ENCODE data around the gene GIMAP2. TPM values are rescaled to one million over a fixed set of nuclear protein-coding genes. Genes with fewer than 3 reads are reported as not detected.
"Not testable (repeated sequence)": the region's sequence is repeated elsewhere in the genome, so short reads cannot be mapped to it uniquely, and the experiment has no call there.

The GIMAP2 gene
- total RNA-seq, 1 donor from 2014 or later = 23.4 TPM

DNA sequence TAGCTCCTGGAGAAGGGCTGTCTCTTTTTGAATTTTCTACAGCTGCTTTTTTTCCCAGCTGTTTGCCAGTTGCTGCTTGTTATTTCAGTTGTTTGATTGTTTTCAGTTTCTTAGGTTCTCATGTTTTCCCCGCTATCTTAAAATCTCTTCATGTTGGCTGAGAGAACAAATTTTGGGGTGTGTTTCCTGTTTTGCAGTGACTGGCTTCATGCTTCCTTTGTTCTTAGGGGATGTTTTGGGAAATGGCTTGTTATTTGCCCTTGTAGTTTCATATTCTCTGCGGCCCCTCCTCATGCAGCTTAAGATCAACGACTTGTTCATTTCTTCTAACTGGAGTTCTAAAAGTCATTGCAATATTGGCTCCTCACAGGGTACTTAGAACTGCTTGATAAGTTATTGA is 8.7 kb upstream of the GIMAP2 start:
- DNase-seq (ENCODE audit: low spot score) = not testable (repeated sequence)

DNA sequence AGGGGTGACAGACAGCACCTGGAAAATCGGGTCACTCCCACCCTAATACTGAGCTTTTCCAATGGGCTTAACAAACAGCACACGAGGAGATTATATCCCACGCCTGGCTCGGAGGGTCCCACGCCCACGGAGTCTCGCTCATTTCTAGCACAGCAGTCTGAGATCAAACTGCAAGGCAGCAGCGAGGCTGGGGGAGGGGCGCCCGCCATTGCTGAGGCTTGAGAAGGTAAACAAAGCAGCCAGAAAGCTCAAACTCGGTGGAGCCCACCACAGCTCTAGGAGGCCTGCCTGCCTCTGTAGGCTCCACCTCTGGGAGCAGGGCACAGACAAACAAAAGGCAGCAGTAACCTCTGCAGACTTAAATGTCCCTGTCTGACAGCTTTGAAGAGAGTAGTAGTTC is 6.9 kb upstream of the GIMAP2 start:
- not testable (repeated sequence) for DNase-seq (ENCODE audit: low spot score)

DNA sequence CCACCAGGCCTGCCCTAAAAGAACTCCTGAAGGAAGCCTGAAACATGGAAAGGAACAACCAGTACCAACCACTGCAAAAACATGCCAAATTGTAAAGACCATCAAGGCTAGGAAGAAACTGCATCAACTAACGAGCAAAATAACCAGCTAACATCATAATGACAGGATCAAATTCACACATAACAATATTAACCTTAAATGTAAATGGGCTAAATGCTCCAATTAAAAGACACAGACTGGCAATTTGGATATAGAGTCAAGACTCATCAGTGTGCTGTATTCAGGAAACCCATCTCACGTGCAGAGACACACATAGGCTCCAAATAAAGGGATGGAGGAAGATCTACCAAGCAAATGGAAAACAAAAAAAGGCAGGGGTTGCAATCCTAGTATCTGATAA is 5.1 kb upstream of the GIMAP2 start:
- DNase-seq (ENCODE audit: low spot score) = not testable (repeated sequence)

DNA sequence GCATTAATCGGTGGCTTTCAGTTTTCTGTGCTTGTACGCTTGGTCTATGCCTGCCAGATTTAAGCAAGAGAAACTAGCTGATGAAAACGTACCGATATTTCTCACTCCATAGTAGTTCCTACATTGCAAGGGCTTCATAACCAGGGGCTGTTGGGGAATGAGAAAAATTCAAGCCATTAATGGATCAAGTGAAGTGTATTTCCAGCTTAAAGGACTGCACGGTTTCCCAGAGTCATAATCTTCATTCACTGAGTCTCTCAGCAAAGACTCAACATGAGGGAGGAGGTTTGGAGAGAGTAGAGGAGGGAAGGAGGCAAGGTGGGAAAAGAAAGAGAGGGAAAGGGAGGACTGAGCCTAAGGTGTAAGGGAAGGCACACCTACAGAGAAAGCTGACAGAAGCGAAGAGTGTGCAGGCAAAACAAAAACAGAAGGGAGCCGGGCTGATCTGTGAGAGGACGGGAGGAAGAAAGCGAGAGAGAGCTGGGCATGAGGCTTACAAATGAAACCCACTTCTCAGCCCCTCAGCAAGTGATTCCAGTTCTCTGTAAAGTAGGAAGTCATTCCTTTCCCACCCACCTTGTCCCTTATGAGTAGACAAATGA is 625 bp downstream of the GIMAP2 start:
- no peak for DNase-seq (ENCODE audit: low spot score)

DNA sequence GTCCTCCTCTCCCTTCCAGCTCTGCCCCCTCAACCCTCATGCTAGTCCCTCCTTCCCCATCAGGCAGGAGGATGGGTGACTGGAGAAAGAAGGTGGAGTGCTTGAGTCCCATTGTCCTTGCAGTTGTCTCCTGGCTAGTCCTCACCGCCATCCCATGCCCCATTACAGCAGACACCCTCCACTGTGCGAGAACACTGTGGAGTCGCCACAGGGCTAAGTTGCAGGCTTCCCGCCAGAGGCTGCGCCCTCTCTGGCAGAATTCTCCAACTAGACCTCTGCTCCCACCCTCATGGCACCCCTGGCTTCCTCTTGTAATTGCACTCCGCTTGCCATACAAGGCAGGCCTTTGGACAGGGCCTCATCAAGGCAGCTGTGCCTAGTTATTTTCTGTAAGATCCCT is 3.1 kb downstream of the GIMAP2 start:
- DNase-seq (ENCODE audit: low spot score) = no peak

DNA sequence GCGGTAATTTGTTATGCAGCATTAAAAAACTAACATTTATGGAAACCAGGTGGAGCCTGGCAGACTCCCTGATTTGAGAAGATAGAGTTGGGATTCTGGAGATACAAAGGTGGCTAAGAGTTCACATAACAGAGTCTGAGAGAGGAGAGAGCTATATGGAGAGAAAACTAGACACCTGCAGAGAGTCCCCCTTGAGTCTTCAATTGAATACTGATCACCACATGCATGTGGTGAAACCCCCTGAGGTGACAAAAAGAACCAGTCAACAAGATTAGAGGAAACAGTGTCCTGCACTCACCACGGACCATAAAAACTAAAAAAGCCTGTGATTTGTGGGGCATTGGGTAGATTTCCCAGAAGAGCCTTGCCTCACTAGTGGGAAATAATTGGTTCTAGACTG is 10.1 kb downstream of the GIMAP2 start:
- DNase-seq (ENCODE audit: low spot score) = no peak

DNA sequence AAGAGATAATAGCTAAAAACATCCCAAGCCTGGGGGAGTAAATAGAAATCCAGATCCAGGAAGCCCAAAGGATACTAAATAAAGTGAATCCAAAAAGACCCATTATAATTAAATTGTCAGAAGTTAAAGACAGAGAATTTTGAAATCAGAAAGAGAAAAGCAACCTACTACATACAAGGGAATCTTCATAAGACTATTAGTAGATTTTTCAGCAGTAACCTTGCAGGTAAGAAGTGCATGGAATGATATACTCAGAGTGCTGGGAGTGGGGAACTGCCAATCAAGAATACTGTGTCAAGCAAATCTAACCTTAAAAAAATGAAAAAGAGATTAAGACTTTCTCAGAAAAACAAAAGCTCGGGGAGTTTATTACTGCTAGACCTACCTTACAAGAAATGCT is 17.7 kb downstream of the GIMAP2 start:
- DNase-seq (ENCODE audit: low spot score) = no peak

DNA sequence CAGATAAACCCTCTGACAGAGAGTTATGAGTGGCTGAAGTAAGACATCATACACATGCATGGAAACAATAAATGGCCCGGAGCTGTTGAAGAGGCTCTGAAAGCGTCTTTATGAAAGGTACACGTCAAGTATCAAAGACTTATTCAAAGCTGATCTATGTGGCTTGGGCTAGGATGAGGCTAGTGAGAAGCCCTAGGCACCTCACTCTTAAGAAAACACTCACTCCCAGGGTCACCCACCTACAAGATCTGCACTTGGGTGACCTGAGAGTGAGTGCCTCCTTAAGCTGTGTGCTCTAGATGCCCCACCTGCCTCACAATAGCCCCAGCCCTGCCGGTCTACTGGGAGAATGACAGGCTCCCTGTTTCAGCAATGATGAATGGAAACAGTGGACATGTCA is 29.8 kb downstream of the GIMAP2 start:
- DNase-seq (ENCODE audit: low spot score) = no peak

DNA sequence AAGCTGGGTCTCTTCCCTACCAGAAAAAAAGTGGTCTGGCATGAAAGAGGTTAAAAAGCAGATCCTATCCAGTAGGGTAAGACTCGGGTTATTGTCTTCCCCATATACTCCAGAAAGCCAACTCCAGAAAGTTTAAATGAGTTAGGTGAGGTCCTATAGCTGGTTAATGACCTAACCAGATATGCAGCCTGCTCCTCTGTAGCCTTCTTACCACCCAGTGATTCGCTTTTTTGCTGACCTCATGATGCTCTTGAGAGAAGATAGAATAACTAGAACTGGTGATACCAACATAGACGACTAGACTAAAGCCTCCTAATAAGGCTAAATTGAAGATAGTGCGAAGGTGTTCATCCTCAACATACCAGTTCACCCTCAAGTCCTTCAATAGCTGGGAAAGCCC is 30.2 kb downstream of the GIMAP2 start:
- no peak for DNase-seq (ENCODE audit: low spot score)

DNA sequence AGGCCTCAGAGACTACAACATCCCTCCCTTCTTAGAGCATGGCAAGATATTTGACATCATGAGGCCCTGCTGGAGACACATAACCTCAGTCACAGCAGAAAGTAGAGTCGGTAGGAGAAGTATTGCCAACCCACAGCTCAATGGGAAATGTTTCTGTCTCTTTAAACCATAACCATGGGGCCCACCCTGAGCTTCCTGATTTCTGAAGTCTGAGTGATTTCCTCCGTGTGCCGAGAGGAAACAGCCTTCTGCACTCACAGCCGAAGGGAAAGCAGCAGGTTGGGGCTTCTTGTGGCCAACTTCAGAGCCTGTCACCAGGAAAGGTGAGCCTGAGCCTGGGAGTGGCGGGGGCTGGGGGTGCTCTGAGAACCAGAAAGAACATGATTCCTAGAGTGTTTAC is 30.9 kb downstream of the GIMAP2 start, which contains the start of gene GIMAP1:
Gene GIMAP1 (plus strand): TSS at position 246 of the 400 bp plus-strand sequence. CDS start 2,435 bp downstream, outside the sequence.
- DNase-seq (ENCODE audit: low spot score) = peak; percentile 46

DNA sequence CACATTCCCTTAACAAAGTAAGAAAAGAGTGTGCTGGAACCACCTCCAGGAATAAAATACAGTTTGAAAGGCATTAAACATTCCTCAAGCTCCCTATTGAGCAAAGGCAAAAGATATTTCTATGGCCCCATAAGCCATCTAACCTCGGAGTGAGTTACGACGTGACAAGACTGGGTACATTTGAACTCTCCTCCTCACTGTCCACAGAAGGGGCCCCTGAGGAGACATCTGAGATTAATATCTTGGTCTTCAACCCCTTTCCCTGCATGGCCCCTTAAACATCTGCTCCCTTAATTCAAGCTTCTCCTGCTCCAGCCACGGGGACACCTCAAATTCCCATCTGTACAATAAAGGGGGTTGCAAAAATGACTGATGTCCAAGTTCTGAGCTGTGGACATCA is 31.4 kb downstream of the GIMAP2 start:
- DNase-seq (ENCODE audit: low spot score) = no peak

DNA sequence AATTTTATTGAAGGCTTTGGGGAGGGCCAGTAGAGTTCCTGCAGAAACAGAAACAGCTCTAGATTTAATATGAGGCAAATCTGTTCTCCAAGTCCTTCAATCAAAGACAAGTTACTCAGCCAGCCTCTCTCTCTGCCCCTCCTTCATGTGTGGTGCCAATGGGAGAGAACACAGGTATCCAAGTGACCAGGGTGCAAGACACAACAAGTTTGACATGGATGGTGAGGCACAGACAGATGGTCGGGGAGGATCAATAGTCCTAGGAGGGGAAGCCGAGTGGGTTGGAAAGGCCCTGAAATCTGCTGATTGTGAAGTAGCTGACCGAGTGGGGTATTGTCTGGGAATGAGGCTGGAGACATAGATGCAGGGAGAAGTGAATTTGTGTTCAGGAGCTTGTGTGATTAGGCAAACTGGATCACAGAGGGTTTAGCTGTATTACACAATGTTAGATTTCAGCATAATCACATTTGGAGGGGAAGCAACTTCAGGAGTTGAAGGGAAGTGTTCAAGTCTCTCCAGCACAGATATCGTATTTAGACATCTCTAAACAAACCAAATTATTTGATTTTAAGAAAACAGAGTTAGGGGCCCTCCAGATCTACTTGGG is 32.4 kb downstream of the GIMAP2 start:
- DNase-seq (ENCODE audit: low spot score) = no peak

DNA sequence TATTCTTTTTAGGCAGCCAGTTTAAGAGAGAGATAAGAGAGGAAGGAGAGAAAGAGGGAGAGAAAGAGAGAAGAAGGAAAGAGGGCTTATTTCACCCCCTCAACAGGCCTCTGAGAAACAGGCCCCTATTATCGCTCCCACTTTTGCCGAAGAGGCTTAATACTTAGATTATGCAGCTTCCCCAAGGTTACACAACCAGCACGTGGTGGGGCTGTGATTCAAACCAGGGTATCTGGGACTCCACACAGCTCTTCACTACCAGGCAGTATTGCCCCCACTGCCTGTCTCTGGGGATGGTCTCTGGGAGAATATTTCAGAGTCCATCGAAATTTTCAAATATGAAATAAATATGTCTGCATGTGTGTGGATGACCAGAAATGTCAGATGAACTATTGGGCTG is 33.9 kb downstream of the GIMAP2 start:
- DNase-seq (ENCODE audit: low spot score) = no peak

DNA sequence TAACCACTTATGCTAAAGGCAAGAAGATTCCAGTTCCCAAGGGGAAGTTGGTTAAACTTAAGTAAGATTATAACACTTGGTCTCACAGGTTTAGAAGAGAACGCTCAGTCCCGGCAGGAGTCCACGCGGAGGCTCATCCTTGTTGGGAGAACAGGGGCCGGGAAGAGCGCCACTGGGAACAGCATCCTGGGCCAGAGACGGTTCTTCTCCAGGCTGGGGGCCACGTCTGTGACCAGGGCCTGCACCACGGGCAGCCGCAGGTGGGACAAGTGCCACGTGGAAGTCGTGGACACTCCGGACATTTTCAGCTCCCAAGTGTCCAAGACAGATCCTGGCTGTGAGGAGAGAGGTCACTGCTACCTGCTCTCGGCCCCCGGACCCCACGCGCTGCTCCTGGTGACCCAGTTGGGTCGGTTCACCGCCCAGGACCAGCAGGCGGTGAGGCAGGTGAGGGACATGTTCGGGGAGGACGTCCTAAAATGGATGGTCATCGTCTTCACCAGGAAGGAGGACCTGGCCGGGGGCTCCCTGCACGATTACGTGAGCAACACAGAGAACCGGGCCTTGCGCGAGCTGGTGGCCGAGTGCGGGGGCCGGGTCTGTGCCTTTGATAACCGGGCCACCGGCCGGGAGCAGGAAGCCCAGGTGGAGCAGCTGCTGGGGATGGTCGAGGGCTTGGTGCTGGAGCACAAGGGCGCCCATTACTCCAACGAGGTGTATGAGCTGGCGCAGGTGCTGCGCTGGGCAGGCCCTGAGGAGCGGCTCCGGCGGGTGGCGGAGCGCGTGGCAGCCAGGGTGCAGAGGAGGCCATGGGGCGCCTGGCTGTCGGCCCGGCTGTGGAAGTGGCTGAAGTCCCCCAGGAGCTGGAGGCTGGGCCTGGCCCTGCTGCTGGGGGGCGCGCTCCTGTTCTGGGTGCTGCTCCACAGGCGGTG is 34.7 kb downstream of the GIMAP2 start:
- no peak for DNase-seq (ENCODE audit: low spot score)

DNA sequence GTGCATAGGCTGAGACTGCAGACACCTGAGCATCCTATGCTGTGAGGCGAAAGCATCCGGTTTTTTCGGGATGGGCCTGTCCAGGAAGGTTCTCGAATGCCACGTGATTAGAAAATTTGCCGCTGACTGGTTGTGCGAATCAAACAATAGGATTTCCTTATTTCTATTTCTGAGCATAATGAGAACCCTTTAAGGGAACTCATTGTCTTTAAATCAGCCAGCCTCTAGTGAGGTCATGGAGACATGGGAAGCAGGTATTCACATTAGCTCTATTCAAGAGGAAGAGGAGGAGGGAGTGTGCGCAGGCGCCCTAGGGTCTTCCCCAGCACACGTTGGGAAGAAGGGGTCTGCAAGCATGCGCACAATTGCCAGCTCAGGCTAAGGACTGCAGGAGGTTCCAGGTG is 36.5 kb downstream of the GIMAP2 start:
- no peak for DNase-seq (ENCODE audit: low spot score)

DNA sequence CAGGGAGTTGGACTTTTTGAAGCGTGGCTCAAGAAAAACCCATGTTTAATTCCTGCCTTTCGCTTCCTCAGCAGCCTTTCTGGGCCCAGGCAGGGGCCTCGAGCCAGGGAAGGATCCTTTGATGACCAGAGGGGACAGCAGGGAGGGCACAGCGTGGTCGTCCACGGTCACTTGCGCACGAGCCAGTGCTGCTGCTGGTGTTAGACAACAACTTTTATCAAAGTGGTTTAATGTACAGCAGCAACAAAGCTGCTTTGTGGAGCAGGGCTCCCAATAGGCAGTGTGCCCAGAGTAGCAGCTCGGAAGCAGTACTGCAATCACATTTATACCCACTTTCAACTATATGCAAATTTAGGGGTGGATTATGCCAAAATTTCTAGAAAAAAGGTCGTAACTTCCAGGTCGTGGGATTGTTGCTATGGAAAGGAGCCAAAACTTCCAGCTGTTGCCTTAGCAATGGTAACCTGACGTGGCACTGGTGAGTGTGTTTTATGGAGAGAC is 37.0 kb downstream of the GIMAP2 start:
- no peak for DNase-seq (ENCODE audit: low spot score)

DNA sequence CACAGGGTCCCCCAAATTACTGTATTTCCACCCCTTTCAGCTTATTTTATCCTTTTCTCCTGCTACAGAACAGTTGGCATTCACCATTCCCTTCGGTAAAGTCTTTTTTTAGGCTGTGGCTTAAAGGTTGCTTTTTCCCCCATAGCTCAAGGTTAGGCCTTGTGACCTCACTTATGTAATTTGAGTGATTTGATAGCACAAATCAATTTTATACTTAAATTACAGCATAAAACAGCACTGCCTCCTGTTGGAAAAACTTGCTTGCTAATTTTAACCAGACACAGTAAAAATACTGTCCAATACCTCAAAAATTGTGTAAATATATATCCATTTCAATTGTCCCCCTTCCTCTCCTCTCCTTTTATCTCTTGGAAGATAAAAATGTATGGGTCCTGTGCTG is 38.0 kb downstream of the GIMAP2 start:
- DNase-seq (ENCODE audit: low spot score) = no peak

DNA sequence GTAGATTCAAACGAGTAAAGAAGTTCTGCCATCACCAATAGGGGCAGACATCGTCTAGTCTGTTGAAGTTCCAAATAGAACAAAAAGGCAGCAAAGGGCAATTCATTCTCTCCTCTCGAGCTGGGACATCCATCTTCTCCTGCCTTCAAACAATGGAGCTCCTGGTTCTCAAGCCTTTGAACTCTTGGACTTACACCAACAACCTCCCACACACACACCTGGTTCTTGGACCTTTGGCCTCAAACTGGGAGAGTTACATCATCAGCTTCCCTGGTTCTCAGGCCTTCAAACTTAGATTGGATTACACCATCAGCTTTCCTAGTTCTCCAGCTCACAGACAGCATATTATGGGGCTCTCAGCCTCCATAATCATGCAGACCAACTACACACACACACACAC is 41.9 kb downstream of the GIMAP2 start:
- no peak for DNase-seq (ENCODE audit: low spot score)

DNA sequence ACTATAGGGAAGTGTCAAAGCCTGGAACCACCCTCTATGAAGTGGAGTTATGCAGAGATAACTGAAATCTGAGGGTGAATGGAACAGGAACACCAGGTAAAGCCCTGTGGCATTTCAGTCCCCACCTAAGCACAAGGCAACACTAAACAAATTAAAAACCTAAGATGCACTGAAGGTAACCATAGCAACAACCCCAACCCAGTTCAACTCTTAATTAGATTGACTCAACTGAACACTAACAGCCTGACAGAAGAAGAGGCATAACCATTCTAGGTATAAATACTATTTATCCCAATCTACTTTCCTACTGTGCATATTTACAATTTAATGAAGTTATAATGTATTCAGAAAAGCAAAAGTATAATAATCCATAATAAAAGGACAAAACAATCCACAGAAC is 42.5 kb downstream of the GIMAP2 start:
- no peak for DNase-seq (ENCODE audit: low spot score)

DNA sequence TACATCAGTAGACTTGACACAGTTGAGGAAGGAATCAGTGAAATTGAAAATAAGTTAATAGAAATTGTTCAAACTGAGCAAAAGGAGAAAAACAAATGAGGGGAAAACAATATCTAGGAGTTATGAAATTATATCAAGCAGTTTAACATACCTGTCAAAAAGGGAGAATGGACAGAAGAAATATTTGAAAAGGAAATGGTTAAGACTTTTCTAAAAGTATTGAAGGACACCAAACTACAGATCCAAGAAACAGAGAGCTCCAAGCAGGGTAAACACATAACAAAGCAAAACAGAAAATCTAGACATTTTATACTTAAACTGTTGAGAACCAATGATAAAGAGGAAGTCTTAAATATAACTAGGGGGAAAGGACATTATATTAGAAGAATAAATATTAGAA is 43.1 kb downstream of the GIMAP2 start:
- DNase-seq (ENCODE audit: low spot score) = no peak

DNA sequence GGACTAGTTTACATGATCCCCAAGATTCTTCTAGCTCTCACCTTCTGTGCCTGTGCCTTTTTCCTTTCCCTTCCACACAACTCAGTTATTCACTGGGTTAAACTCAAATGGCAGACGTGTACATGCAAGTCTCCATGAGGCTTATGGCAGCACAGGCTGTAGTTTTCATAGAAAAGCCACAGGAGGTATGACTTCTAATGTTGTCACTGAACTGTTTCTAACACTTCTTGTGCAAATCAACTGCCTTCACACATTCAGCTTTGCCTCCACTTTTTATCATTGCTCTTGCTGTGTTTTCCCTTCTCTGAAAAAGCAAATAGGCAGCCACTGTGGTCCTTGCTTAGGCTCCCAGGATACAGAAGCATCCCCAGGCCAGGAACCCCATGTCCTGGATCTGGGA is 46.4 kb downstream of the GIMAP2 start:
- no peak for DNase-seq (ENCODE audit: low spot score)

DNA sequence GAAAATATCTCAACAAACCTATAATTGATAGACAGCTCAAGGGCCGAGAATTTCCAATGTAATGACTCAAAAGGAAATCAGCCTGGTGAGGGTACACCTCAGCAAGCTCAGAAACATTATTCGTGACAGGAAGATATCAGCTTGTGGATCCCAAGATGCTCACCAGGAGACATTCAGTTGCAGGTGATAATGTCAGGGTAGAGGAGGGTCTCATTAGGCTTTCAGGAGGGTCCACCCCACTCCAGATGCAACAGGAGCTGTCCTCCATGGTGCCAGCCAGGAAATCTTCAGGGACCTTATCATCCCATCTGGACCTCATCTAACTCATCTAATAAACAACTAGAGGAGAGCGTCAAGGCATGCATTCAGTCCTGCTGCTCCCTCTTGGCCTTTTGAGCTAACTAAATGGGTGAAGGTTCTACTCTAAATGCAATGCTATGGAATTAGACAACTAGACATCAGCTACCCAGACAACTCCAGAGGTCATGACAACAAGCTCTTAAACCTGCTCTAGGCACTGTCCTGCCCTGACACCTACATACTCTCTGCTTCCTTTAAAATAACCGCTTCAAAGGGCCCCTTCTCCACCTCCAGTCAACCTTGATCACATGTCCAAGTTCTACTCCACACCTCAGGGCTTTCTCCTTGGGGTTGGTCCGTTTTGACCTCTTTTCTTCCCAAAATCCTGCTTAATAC is 47.4 kb downstream of the GIMAP2 start:
- DNase-seq (ENCODE audit: low spot score) = no peak

Measured in umbilical cord (tissue), 2 donors.